Measurements from ENCODE around the gene OSBPL10.

OSBPL10 gene

DNA sequence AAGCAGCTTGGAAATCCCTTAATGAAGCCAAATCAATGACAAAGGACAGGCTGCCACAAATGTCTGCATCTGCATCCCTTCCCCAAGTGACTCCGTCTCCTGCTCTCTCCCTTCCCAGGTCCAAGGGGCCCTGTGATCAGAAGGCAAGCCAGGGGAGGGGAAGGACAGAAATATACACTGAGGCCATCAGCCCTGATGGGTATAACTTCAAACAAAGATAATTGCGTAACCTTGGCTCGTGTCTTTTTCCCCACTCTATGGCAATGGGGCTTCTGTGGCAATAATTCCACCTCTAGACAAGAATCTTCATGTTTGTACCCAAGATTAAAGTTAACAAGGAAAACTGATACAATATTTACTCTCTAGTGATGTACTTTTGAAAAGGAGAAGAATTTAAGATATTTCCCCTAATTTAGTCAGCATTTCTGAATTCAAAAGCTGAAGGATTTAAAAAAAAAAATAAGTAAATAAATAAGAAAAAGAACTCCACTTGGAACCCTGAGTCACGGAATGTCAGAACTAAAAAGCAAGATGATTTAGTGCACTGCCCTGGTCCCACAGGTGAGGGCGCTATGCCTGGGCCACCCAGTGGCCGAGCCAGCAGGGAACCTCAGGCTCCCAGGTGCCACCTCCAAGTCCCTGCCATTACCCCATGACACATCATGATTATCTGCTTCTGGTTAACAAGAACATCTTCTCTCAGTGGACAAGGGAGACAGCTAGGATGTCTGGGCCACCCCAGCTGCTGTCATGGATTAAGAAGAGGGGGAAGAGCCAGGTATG, 293.9 kb downstream of the OSBPL10 start:
- Histone ChIP-seq H3K9ac (ENCODE audit: low read length) (no peak overlapping the region), H4K20me1 (ENCODE audit: insufficient read depth, low read length) (no peaks in the 10 kb centered on the region), H3K4me1 (ENCODE audit: low read length) (no peaks in the 10 kb centered on the region), H3K27me3 (ENCODE audit: low read depth, low read length) (no peaks in the 10 kb centered on the region), H3K4me2 (ENCODE audit: low read length) (no peak overlapping the region), H3K9me3 (ENCODE audit: insufficient read depth, low read length) (no peaks in the 10 kb centered on the region), H3K36me3 (replicated peaks; ENCODE audit: low read depth, low read length) (peaks cover 21% of the 10 kb centered on the region), H3K4me3 (ENCODE audit: low read length) (no peak overlapping the region), H3K79me2 (ENCODE audit: low read length) (no peaks in the 10 kb centered on the region), H3K27ac (ENCODE audit: low read length) (no peak overlapping the region), H2AFZ (ENCODE audit: low read depth, low read length) (no peak overlapping the region)
- TF ChIP-seq, protein P1, sequence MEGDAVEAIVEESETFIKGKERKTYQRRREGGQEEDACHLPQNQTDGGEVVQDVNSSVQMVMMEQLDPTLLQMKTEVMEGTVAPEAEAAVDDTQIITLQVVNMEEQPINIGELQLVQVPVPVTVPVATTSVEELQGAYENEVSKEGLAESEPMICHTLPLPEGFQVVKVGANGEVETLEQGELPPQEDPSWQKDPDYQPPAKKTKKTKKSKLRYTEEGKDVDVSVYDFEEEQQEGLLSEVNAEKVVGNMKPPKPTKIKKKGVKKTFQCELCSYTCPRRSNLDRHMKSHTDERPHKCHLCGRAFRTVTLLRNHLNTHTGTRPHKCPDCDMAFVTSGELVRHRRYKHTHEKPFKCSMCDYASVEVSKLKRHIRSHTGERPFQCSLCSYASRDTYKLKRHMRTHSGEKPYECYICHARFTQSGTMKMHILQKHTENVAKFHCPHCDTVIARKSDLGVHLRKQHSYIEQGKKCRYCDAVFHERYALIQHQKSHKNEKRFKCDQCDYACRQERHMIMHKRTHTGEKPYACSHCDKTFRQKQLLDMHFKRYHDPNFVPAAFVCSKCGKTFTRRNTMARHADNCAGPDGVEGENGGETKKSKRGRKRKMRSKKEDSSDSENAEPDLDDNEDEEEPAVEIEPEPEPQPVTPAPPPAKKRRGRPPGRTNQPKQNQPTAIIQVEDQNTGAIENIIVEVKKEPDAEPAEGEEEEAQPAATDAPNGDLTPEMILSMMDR (IDR thresholded peaks at IDR 0.05; ENCODE audit: low read depth, low read length): peak; percentile 43
- TF ChIP-seq EZH2phosphoT487 (IDR thresholded peaks at IDR 0.05; ENCODE audit: low read depth): no peak

DNA sequence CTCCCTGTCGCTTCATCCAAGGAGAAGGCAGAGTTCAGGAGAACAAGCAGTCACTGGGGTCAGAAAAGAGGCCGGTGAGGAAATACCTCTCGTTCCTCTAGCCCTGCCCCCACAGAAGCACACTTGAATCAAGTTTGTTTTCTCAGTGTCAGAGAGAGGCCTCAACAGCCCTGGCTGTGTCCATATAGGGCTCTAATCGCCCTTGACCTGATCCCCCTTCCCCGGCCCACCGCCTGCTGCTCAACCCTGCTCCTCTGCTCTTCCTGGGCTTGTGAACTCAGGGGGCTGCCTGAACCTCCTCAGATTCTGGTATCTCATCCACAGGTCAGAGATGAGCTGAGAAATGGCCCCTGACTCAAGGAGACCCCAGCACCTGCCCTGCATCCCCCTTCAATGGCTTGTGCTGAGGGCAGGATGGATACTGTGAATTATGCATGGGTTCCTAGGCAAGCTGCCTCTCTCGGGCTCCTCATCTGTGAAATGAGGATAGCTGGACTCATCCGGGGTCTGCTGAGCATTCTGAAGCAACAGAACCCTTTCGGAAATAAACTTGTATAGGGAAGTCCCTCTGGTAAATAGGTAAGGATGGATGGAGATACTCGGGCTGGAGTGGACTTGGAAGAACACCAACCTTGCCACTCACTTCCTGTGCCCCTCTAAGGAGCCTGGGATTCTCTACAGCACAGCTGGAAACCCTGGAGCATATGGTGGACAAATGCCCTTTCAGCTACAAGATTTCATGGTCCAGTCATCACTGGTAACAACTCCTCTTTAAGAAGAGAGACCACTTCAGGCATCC, 300.8 kb downstream of the OSBPL10 start:
- H3K27me3 ChIP-seq (ENCODE audit: low read depth, low read length): no peaks in the 10 kb centered on the region
- H2AFZ ChIP-seq (ENCODE audit: low read depth, low read length): no peak overlapping the region
- no peaks in the 10 kb centered on the region for H3K9me3 ChIP-seq (ENCODE audit: insufficient read depth, low read length)
- no peaks in the 10 kb centered on the region for H3K79me2 ChIP-seq (ENCODE audit: low read length)
- 0 out of 2 replicates have a peak, but pooled peaks cover 2% of the 10 kb centered on the region for H3K4me1 ChIP-seq (ENCODE audit: low read length)
- H3K36me3 ChIP-seq (replicated peaks; ENCODE audit: low read depth, low read length): peaks cover 16% of the 10 kb centered on the region
- no peak overlapping the region for H3K4me3 ChIP-seq (ENCODE audit: low read length)
- TF ChIP-seq EZH2phosphoT487 (IDR thresholded peaks at IDR 0.05; ENCODE audit: low read depth): no peak
- TF ChIP-seq, protein P1 (IDR thresholded peaks at IDR 0.05; ENCODE audit: low read depth, low read length): no peak
- H3K4me2 ChIP-seq (ENCODE audit: low read length): no peak overlapping the region
- no peak overlapping the region for H3K27ac ChIP-seq (ENCODE audit: low read length)
- H3K9ac ChIP-seq (ENCODE audit: low read length): no peak overlapping the region
- H4K20me1 ChIP-seq (ENCODE audit: insufficient read depth, low read length): 0 out of 2 replicates have a peak, but pooled peaks cover 3% of the 10 kb centered on the region

DNA sequence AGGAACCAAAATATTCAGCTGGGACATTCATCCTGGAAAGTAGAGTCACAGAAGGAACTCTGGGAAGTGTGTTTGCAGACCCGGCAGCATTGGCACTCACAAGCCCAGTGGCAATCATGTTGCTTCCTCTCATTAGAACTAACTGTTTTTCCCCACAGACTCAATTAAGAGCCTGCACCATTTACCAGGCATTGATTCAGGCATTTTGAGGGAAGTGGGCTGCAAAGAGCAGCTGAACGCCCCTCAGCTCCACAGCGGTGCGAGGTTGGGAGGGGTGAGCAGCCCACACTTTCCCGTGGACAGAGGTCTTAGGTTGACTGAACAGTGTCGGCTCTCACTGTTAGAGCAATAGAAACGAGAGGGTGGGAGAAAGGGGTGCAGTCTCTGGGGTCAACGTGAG, 304.5 kb downstream of the OSBPL10 start:
- H3K4me2 ChIP-seq (ENCODE audit: low read length): no peak overlapping the region
- H3K27ac ChIP-seq (ENCODE audit: low read length): no peak overlapping the region
- H3K36me3 ChIP-seq (replicated peaks; ENCODE audit: low read depth, low read length): no peaks in the 10 kb centered on the region
- H2AFZ ChIP-seq (ENCODE audit: low read depth, low read length): no peak overlapping the region
- no peaks in the 10 kb centered on the region for H3K79me2 ChIP-seq (ENCODE audit: low read length)
- H3K4me1 ChIP-seq (ENCODE audit: low read length): 0 out of 2 replicates have a peak, but pooled peaks cover 2% of the 10 kb centered on the region
- no peak overlapping the region for H3K4me3 ChIP-seq (ENCODE audit: low read length)
- H3K27me3 ChIP-seq (ENCODE audit: low read depth, low read length): no peaks in the 10 kb centered on the region
- H4K20me1 ChIP-seq (ENCODE audit: insufficient read depth, low read length): 0 out of 2 replicates have a peak, but pooled peaks cover 3% of the 10 kb centered on the region
- TF ChIP-seq, protein P1 (IDR thresholded peaks at IDR 0.05; ENCODE audit: low read depth, low read length): no peak
- no peak for TF ChIP-seq EZH2phosphoT487 (IDR thresholded peaks at IDR 0.05; ENCODE audit: low read depth)
- no peaks in the 10 kb centered on the region for H3K9me3 ChIP-seq (ENCODE audit: insufficient read depth, low read length)
- no peak overlapping the region for H3K9ac ChIP-seq (ENCODE audit: low read length)

DNA sequence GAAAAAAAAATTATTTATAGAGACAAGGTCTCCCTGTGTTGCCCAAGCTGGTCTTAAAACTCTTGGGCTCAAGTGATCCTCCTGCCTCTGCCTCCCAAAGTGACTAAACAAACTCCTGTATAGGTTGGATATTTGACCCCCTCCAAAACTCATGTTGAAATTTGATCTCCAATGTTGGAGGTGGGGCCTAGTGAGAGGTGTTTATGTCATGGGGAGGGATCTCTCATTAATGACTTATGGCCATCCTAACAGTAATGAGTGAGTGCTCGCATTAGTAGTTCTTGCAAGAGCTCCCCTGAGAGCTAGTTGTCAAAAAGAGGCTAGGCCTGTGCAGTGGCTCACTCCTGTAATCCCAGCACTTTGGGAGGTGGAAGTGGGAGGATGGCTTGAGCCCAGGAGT, 307.1 kb downstream of the OSBPL10 start:
- no peak overlapping the region for H2AFZ ChIP-seq (ENCODE audit: low read depth, low read length)
- no peak overlapping the region for H3K4me2 ChIP-seq (ENCODE audit: low read length)
- H3K9ac ChIP-seq (ENCODE audit: low read length): no peak overlapping the region
- H3K36me3 ChIP-seq (replicated peaks; ENCODE audit: low read depth, low read length): peaks cover 6% of the 10 kb centered on the region
- no peak overlapping the region for H3K27ac ChIP-seq (ENCODE audit: low read length)
- 0 out of 2 replicates have a peak, but pooled peaks cover 2% of the 10 kb centered on the region for H3K4me1 ChIP-seq (ENCODE audit: low read length)
- no peak overlapping the region for H3K4me3 ChIP-seq (ENCODE audit: low read length)
- H3K27me3 ChIP-seq (ENCODE audit: low read depth, low read length): no peaks in the 10 kb centered on the region
- TF ChIP-seq EZH2phosphoT487 (IDR thresholded peaks at IDR 0.05; ENCODE audit: low read depth): no peak
- TF ChIP-seq, protein P1 (IDR thresholded peaks at IDR 0.05; ENCODE audit: low read depth, low read length): no peak
- no peaks in the 10 kb centered on the region for H3K9me3 ChIP-seq (ENCODE audit: insufficient read depth, low read length)
- H4K20me1 ChIP-seq (ENCODE audit: insufficient read depth, low read length): 0 out of 2 replicates have a peak, but pooled peaks cover 2% of the 10 kb centered on the region
- H3K79me2 ChIP-seq (ENCODE audit: low read length): no peaks in the 10 kb centered on the region
